Endothelial cell of umbilical vein (primary cell): ENCODE results near the gene LRTM2. TPM values are rescaled to one million over a fixed set of nuclear protein-coding genes. Genes with fewer than 3 reads are reported as not detected.

ENCODE experiments used
- BruUV-seq: library from RNA; stranded (reverse); fragments of 400-500 nt; replicated peaks from 2 replicates; lab custom pipeline; 2021; lab: Mats Ljungman, UMichigan
- CTCF ChIA-PET: fragments of 300-600, 350-600 bp; sonication (Branson Sonifier 250); formaldehyde crosslinking; loops from one replicate; lab custom pipeline; 2021; ENCODE audit warnings: antibody characterized with exemption, inconsistent platforms; lab: Charles Lee
- POLR2A ChIA-PET: fragments of 300-600, 350-600 bp; sonication (Branson Sonifier 250); formaldehyde crosslinking; loops from one replicate; lab custom pipeline; 2021; ENCODE audit warnings: antibody characterized with exemption, inconsistent platforms; lab: Charles Lee
- DNase-seq: peaks from one replicate; pipeline ENCODE4 v3.0.0-alpha.2; 2011; ENCODE audit warnings: low read depth, low spot score
- FAIRE-seq: peaks from 2 replicates; lab custom pipeline; 2011; peaks lifted over from hg19 to GRCh38; lab: Jason Lieb, UNC
- H2AFZ ChIP-seq: 2 replicates; pipeline ENCODE4 v1.6.0; 2012; ENCODE audit warnings: low read depth, low read length, control low read depth, inconsistent platforms
- H3K27ac ChIP-seq: 2 replicates; pipeline ENCODE4 v1.5.1; 2011; ENCODE audit warnings: low read depth, mild to moderate bottlenecking, control low read depth, low read length, moderate library complexity; ENCODE audit not compliant: insufficient read depth
- H3K27me3 ChIP-seq, 2 experiments: 2 replicates each; pipeline versions ENCODE4 v1.6.0 to v1.6.1; 2011; ENCODE audit warnings: low read length in 2 of 2, mixed read lengths in 1 of 2; ENCODE audit not compliant: control insufficient read depth in 2 of 2, insufficient read depth in 2 of 2
- H3K36me3 ChIP-seq, 2 experiments: 2 replicates in 1 of 2; 3 replicates in 1 of 2; pipeline ENCODE4 v1.5.1; 2011; ENCODE audit warnings: low read length in 2 of 2, mild to moderate bottlenecking in 1 of 2, moderate library complexity in 1 of 2; ENCODE audit not compliant: control insufficient read depth in 2 of 2, insufficient read depth in 2 of 2; ENCODE audit errors: extremely low read depth in 1 of 2
- H3K4me1 ChIP-seq: 3 replicates; pipeline ENCODE4 v1.5.1; 2011; ENCODE audit warnings: mild to moderate bottlenecking, low read length; ENCODE audit not compliant: control insufficient read depth, insufficient read depth; ENCODE audit errors: extremely low read depth
- H3K4me2 ChIP-seq: 2 replicates; pipeline ENCODE4 v1.6.1; 2011; ENCODE audit warnings: low read length, control low read depth, mixed read lengths; ENCODE audit not compliant: insufficient read depth
- H3K4me3 ChIP-seq, 3 experiments: fragments of 200-600 bp in 1 of 3; sonication (generic), shearing (Covaris generic) in 1 of 3; replicated peaks in 1 of 3; 2 replicates each; pipeline ENCODE4 v1.5.1; 2011 to 2016; ENCODE audit warnings: control low read depth in 3 of 3, low read length in 3 of 3, mild to moderate bottlenecking in 2 of 3, inconsistent platforms in 1 of 3, low read depth in 1 of 3, moderate library complexity in 1 of 3; ENCODE audit not compliant: insufficient read depth in 1 of 3
- H3K79me2 ChIP-seq: 2 replicates; pipeline ENCODE4 v1.6.0; 2012; ENCODE audit warnings: low read length, inconsistent platforms; ENCODE audit not compliant: control insufficient read depth, insufficient read depth
- H3K9ac ChIP-seq: replicated peaks from 2 replicates; pipeline ENCODE3; 2011; ENCODE audit warnings: low read length, control low read depth; ENCODE audit not compliant: insufficient read depth; ENCODE audit errors: extremely low read depth
- H3K9me1 ChIP-seq: replicated peaks from 3 replicates; pipeline ENCODE4 v1.6.0; 2011; ENCODE audit warnings: mild to moderate bottlenecking, low read length; ENCODE audit not compliant: control insufficient read depth, insufficient read depth; ENCODE audit errors: extremely low read depth
- H3K9me3 ChIP-seq: replicated peaks from 2 replicates; pipeline ENCODE4 v1.5.1; 2012; ENCODE audit warnings: low read length, inconsistent platforms; ENCODE audit not compliant: control insufficient read depth, insufficient read depth
- H4K20me1 ChIP-seq: replicated peaks from 2 replicates; pipeline ENCODE3; 2011; ENCODE audit warnings: mild to moderate bottlenecking, low read length; ENCODE audit not compliant: control insufficient read depth, insufficient read depth; ENCODE audit errors: extremely low read depth
- EZH2 ChIP-seq: IDR thresholded peaks from 2 replicates; pipeline ENCODE4 v1.6.1; 2012; ENCODE audit warnings: borderline replicate concordance, low read depth, mild to moderate bottlenecking, moderate library complexity, low read length, inconsistent platforms; ENCODE audit not compliant: severe bottlenecking
- FOS ChIP-seq: IDR thresholded peaks from 2 replicates; pipeline ENCODE4 v1.6.1; 2011; ENCODE audit warnings: mild to moderate bottlenecking, low read length, moderate library complexity, borderline replicate concordance; ENCODE audit not compliant: insufficient read depth
- GATA2 ChIP-seq: IDR thresholded peaks from 2 replicates; pipeline ENCODE4 v1.7.0; 2011; ENCODE audit warnings: low read depth, mild to moderate bottlenecking, moderate library complexity, mixed read lengths, low read length; ENCODE audit not compliant: insufficient read length, insufficient read depth
- JUN ChIP-seq: IDR thresholded peaks from 2 replicates; pipeline ENCODE4 v1.6.1; 2011; ENCODE audit warnings: borderline replicate concordance, low read depth; ENCODE audit not compliant: insufficient read length, insufficient read depth
- MYC ChIP-seq: IDR thresholded peaks from one replicate; pipeline ENCODE4 v1.6.1; 2011; ENCODE audit warnings: mild to moderate bottlenecking, low read depth, low read length
- POLR2A ChIP-seq: IDR thresholded peaks from 2 replicates; pipeline ENCODE4 v1.6.1; 2012; ENCODE audit warnings: low read depth, mild to moderate bottlenecking, control low read depth, low read length
- POLR2AphosphoS5 ChIP-seq: IDR thresholded peaks from 2 replicates; pipeline ENCODE4 v1.6.1; 2012; ENCODE audit warnings: low read depth, mild to moderate bottlenecking, control low read depth, low read length, moderate library complexity; ENCODE audit not compliant: insufficient read depth
- dilution Hi-C: fragments of 300-500 bp; cut with MboI; formaldehyde crosslinking; loops from one replicate; pipeline ENCODE4 v1.15.0; 2019; ENCODE audit warnings: low sequenced_read_pairs; ENCODE audit not compliant: extremely low pct_ligation_motif_present
- intact Hi-C: fragments of 100-400 bp; cut with micrococcal nuclease; formaldehyde crosslinking; loops from one replicate; pipeline ENCODE4 v1.10.0; 2022
- polyA plus RNA-seq, 4 experiments: library from polyadenylated mRNA; depleted of rRNA in 3 of 4; stranded (reverse) in 3 of 4; unstranded in 1 of 4; fragments of >200 nt; gene quantifications; 2 replicates each; pipeline versions ENCODE4 v1.2.1 to v1.2.3, GENCODE V29; 2011 to 2012; ENCODE audit warnings: missing spikeins in 1 of 4
- total RNA-seq: library from RNA; stranded (reverse); gene quantifications from 2 replicates; pipeline ENCODE4 v1.2.3, GENCODE V29; 2021
- TF ChIP-seq, protein P1 (sequence below): IDR thresholded peaks from 2 replicates; pipeline ENCODE4 v1.6.1; 2011; ENCODE audit not compliant: insufficient read depth, insufficient read length
- TF ChIP-seq, protein P2 (sequence below), 2 donors: IDR thresholded peaks; 1 replicate in 1 of 2; 2 replicates in 1 of 2; pipeline ENCODE4 v1.5.1; 2011; ENCODE audit warnings: low read length in 2 of 2, mild to moderate bottlenecking in 2 of 2, moderate library complexity in 2 of 2, control low read depth in 1 of 2, inconsistent platforms in 1 of 2, low read depth in 1 of 2; ENCODE audit not compliant: insufficient read depth in 1 of 2; ENCODE audit errors: extremely low read depth in 1 of 2

LRTM2 gene
- total and polyA plus RNA-seq, 2 donors (not counting 3 experiments of a cell fraction or from before 2014, with no cell fraction given): not detected

DNA sequence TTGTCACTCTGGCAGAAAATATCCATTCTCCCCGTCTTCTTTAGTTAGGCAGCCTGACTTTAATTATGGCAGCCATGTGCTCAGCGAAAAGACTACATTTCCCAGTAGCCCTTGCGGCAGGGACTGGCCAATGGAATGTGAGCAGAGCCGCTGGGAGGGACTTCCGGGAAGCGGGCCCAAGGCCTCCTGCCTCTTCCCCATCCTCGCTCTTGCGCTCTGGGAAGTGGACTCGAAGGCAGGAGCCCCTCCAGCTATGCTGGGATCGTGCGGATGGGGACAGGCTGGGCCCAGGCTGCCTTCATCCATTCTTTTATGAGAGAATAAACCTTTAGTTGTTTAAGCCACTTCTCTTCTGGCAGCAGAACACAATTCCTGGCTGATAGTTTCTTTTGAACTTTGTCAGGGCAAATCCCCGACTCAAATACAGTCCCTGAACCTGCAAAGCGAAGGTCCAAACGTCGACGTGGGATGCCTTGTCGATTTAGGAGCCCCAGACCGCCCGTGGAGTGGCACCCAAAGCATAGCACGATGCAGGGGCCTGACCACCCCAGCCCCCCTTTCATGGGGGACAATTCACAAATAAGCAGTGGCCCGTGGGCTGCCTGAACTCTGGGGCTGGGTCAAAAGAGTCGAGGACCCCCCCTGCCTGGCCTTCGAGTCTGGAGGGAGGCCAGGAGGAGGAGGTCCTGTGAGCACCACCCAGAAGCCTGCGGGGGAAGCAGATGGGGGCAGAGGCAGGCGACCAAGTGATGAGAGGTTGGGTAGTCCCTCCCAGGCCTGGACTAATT is 15.6 kb upstream of the LRTM2 start:
- Histone ChIP-seq H3K4me2 (no peak overlapping the region), H3K36me3 (no peaks in the 10 kb centered on the region), H3K9ac (no peak overlapping the region), H3K9me3 (no peaks in the 10 kb centered on the region), H3K27me3 (no peaks in the 10 kb centered on the region), H3K9me1 (no peaks in the 10 kb centered on the region), H3K79me2 (no peaks in the 10 kb centered on the region), H3K4me3 (no peak overlapping the region), H2AFZ (peak overlapping the region; percentile 79), H3K27ac (no peak overlapping the region), H3K4me1 (no peaks in the 10 kb centered on the region), H4K20me1 (no peaks in the 10 kb centered on the region)
- TF ChIP-seq, protein P1, sequence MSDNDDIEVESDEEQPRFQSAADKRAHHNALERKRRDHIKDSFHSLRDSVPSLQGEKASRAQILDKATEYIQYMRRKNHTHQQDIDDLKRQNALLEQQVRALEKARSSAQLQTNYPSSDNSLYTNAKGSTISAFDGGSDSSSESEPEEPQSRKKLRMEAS: peak; percentile 60
- TF ChIP-seq MYC (no peak), GATA2 (no peak), POLR2A (peak; percentile 67), POLR2AphosphoS5 (peak; percentile 22)
- ChIA-PET CTCF (interaction anchor here (1.7 kb wide), 1 partner anchor 135 kb away, joined by 8 read pairs; no protein-coding TSS in a partner anchor), POLR2A (no interaction called here)
- peak; percentile 85 for DNase-seq
- FAIRE-seq: peak; percentile 98
- intact Hi-C loops: loop anchor here (2.0 kb wide), 1 partner anchor 230 kb away; no protein-coding TSS in a partner anchor
- dilution Hi-C loops: no loop called here
- TSS peak; percentile 80 for BruUV-seq

DNA sequence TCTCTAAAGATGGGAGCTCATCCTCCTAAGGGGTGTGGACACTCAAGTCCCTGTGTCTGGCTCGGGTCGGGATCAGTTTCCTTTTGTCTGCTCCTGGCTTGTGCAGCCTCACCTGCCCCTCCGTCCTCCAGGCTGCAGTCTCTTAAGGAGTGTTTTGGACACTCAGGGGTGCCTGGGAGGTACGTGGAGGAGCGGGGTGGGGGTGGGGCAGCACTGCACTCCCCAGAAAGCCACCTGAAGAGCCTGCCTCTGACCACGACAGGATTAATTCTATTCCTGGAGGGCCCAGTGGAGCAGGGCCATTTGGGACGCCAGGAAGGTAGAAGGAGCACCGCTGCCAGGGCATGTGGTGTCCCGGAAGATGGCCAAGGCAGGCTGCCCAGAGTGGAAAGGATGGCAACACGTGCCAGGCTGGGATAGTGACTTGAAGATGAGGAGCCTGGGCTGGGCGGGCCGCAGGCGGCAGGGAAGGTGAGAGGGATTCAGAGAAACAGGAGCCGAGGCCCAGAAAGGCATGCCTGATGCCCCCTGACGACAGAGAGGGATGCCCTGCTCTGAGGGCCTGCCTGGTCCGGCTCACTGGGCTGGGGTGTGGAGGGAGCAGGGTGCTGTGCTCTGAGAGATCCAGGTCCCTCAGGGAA is 14.8 kb upstream of the LRTM2 start:
- intact Hi-C loops: loop anchor here (2.0 kb wide), 1 partner anchor 229 kb away; no protein-coding TSS in a partner anchor
- H4K20me1 ChIP-seq: no peaks in the 10 kb centered on the region
- POLR2A ChIA-PET: no interaction called here
- no peak overlapping the region for H3K27ac ChIP-seq
- H3K36me3 ChIP-seq: no peaks in the 10 kb centered on the region
- no peaks in the 10 kb centered on the region for H3K79me2 ChIP-seq
- no peak overlapping the region for H3K9ac ChIP-seq
- no peak overlapping the region for H2AFZ ChIP-seq
- CTCF ChIA-PET: interaction anchor here (1.7 kb wide), 1 partner anchor 134 kb away, joined by 6 read pairs; no protein-coding TSS in a partner anchor
- DNase-seq (no peak), FAIRE-seq (no peak)
- TF ChIP-seq EZH2 (no peak), JUN (no peak), GATA2 (no peak), FOS (no peak), POLR2AphosphoS5 (no peak), POLR2A (no peak), MYC (no peak)
- TF ChIP-seq, protein P1: no peak
- TF ChIP-seq, protein P2, sequence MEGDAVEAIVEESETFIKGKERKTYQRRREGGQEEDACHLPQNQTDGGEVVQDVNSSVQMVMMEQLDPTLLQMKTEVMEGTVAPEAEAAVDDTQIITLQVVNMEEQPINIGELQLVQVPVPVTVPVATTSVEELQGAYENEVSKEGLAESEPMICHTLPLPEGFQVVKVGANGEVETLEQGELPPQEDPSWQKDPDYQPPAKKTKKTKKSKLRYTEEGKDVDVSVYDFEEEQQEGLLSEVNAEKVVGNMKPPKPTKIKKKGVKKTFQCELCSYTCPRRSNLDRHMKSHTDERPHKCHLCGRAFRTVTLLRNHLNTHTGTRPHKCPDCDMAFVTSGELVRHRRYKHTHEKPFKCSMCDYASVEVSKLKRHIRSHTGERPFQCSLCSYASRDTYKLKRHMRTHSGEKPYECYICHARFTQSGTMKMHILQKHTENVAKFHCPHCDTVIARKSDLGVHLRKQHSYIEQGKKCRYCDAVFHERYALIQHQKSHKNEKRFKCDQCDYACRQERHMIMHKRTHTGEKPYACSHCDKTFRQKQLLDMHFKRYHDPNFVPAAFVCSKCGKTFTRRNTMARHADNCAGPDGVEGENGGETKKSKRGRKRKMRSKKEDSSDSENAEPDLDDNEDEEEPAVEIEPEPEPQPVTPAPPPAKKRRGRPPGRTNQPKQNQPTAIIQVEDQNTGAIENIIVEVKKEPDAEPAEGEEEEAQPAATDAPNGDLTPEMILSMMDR (IDR thresholded peaks at IDR 0.05; ENCODE audit: extremely low read depth in 1 of 2, insufficient read depth in 1 of 2, low read depth in 1 of 2, low read length in 2 of 2): no peak
- BruUV-seq: no TSS peak
- dilution Hi-C loops: no loop called here
- peaks cover 7% of the 10 kb centered on the region for H3K4me1 ChIP-seq
- H3K4me3 ChIP-seq: no peak overlapping the region
- no peak overlapping the region for H3K4me2 ChIP-seq
- no peaks in the 10 kb centered on the region for H3K9me1 ChIP-seq
- no peaks in the 10 kb centered on the region for H3K27me3 ChIP-seq
- no peaks in the 10 kb centered on the region for H3K9me3 ChIP-seq
